Stomach (tissue), 4 donors: ENCODE data around the gene NEU4.

Experiments
- CTCF ChIP-seq, 7 experiments: fragments of 450-650 bp in 4 of 7; fragments of 200-600 bp in 3 of 7; sonication (generic) in 3 of 7; IDR thresholded peaks; one replicate each; pipeline ENCODE4 v1.5.1; 2016 to 2019; ENCODE audit warnings: antibody characterized with exemption in 7 of 7, control low read depth in 2 of 7, mild to moderate bottlenecking in 1 of 7
- EP300 ChIP-seq: sonication (generic); formaldehyde crosslinking; IDR thresholded peaks from one replicate; pipeline ENCODE4 v1.6.1; 2017; ENCODE audit warnings: antibody characterized with exemption
- POLR2A ChIP-seq, 4 donors: fragments of 450-650 bp; IDR thresholded peaks; one replicate each; pipeline ENCODE4 v1.6.1; 2016; ENCODE audit warnings: antibody characterized with exemption in 4 of 4, control low read depth in 2 of 4, mild to moderate bottlenecking in 1 of 4, moderate library complexity in 1 of 4
- POLR2AphosphoS5 ChIP-seq, 3 donors: sonication (generic); formaldehyde crosslinking; IDR thresholded peaks; one replicate each; pipeline ENCODE4 v1.6.1; 2016; ENCODE audit warnings: antibody characterized with exemption in 3 of 3

GRCh38 chr2:241864850-241865213 is 55.8 kb downstream of the NEU4 start:
- TF ChIP-seq CTCF (IDR thresholded peaks at IDR 0.05) (no peak), POLR2A (IDR thresholded peaks at IDR 0.05) (peak in 2 of 4 donors; percentile 5 to 57), POLR2AphosphoS5 (IDR thresholded peaks at IDR 0.05) (no peak), EP300 (no peak)
